Measurements from ENCODE around the gene CACNA2D2.

The CACNA2D2 gene

DNA sequence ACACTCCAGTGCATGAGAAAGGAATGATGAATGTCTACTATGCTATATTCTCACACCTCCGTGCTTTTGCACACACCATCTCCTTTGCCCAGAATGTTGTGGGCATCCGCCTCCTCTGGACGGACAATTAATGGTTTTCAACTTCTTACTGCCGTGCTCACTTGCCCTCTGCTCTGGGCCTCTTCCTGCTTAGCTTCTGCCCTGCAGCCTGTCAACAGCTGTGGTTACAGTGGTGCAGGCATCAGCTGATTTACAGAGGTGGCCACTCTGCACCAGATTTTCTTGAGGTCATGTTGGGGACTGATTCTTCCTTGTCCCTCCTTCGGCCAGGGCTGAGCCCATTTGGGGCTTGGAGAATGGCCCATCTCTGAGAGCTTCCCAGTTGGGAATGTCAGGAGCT, 87.6 kb downstream of the CACNA2D2 start:
- no peaks in the 10 kb centered on the region for H3K27me3 ChIP-seq (ENCODE audit: insufficient read depth, low read length, poor library complexity, severe bottlenecking)
- peak overlapping the region; percentile 44 for H3K4me2 ChIP-seq (ENCODE audit: low read depth, low read length, poor library complexity, severe bottlenecking)
- H3F3A ChIP-seq (ENCODE audit: low read depth) = no peaks in the 10 kb centered on the region
- H2AFZ ChIP-seq (ENCODE audit: low read length) = no peak overlapping the region
- no peaks in the 10 kb centered on the region for H3K36me3 ChIP-seq (ENCODE audit: insufficient read depth, low read length)
- H3K4me1 ChIP-seq (ENCODE audit: insufficient read depth, low read length, poor library complexity, severe bottlenecking) = peaks cover 26% of the 10 kb centered on the region
- no peaks in the 10 kb centered on the region for H3K79me2 ChIP-seq (ENCODE audit: insufficient read depth, low read length)
- H4K20me1 ChIP-seq (ENCODE audit: insufficient read depth, low read length, poor library complexity, severe bottlenecking) = no peaks in the 10 kb centered on the region
- no peak overlapping the region for H3K9ac ChIP-seq (ENCODE audit: low read depth, low read length, poor library complexity, severe bottlenecking)
- no peaks in the 10 kb centered on the region for H3K9me3 ChIP-seq (ENCODE audit: insufficient read depth, low read depth, low read length)
- no peaks in the 10 kb centered on the region for H3K9me2 ChIP-seq (replicated peaks; ENCODE audit: low read depth, low read length)
- H3K4me3 ChIP-seq (ENCODE audit: low read length, poor library complexity, severe bottlenecking) = peak overlapping the region; percentile 4
- TF ChIP-seq EZH2phosphoT487 (IDR thresholded peaks at IDR 0.05; ENCODE audit: borderline replicate concordance) = no peak
- TF ChIP-seq, protein P1, sequence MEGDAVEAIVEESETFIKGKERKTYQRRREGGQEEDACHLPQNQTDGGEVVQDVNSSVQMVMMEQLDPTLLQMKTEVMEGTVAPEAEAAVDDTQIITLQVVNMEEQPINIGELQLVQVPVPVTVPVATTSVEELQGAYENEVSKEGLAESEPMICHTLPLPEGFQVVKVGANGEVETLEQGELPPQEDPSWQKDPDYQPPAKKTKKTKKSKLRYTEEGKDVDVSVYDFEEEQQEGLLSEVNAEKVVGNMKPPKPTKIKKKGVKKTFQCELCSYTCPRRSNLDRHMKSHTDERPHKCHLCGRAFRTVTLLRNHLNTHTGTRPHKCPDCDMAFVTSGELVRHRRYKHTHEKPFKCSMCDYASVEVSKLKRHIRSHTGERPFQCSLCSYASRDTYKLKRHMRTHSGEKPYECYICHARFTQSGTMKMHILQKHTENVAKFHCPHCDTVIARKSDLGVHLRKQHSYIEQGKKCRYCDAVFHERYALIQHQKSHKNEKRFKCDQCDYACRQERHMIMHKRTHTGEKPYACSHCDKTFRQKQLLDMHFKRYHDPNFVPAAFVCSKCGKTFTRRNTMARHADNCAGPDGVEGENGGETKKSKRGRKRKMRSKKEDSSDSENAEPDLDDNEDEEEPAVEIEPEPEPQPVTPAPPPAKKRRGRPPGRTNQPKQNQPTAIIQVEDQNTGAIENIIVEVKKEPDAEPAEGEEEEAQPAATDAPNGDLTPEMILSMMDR (conservative IDR thresholded peaks at IDR 0.05; ENCODE audit: low read length) = no peak

DNA sequence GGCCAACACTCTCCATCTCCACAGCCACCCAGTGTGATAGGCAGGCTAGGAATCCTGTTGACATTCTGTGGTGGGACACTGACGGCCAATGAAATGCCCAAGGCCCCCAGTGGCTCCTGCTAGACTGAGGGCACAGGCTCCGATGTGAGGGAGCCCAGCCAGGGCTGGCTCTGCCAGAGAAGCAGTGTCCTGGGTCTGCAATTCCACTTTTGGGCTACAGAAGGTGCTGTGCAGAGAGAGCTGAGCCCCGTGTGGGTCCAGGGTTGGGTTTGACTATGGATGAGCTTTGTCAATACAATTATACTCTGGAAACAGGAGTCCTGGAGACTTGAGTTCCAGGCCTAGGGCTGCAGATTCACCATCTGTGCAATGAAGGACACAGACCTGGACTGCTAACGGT, 88.4 kb downstream of the CACNA2D2 start:
- no peak overlapping the region for H3K4me3 ChIP-seq (ENCODE audit: low read length, poor library complexity, severe bottlenecking)
- no peaks in the 10 kb centered on the region for H3K9me2 ChIP-seq (replicated peaks; ENCODE audit: low read depth, low read length)
- H3K9me3 ChIP-seq (ENCODE audit: insufficient read depth, low read depth, low read length) = no peaks in the 10 kb centered on the region
- no peaks in the 10 kb centered on the region for H3F3A ChIP-seq (ENCODE audit: low read depth)
- no peak overlapping the region for H3K9ac ChIP-seq (ENCODE audit: low read depth, low read length, poor library complexity, severe bottlenecking)
- no peaks in the 10 kb centered on the region for H3K79me2 ChIP-seq (ENCODE audit: insufficient read depth, low read length)
- no peak overlapping the region for H2AFZ ChIP-seq (ENCODE audit: low read length)
- no peaks in the 10 kb centered on the region for H4K20me1 ChIP-seq (ENCODE audit: insufficient read depth, low read length, poor library complexity, severe bottlenecking)
- no peak for TF ChIP-seq EZH2phosphoT487 (IDR thresholded peaks at IDR 0.05; ENCODE audit: borderline replicate concordance)
- TF ChIP-seq, protein P1 (conservative IDR thresholded peaks at IDR 0.05; ENCODE audit: low read length) = peak; percentile 35; the same call in 1 of the 2 replicates
- H3K27me3 ChIP-seq (ENCODE audit: insufficient read depth, low read length, poor library complexity, severe bottlenecking) = no peaks in the 10 kb centered on the region
- H3K4me1 ChIP-seq (ENCODE audit: insufficient read depth, low read length, poor library complexity, severe bottlenecking) = peaks cover 26% of the 10 kb centered on the region
- no peak overlapping the region for H3K4me2 ChIP-seq (ENCODE audit: low read depth, low read length, poor library complexity, severe bottlenecking)
- no peaks in the 10 kb centered on the region for H3K36me3 ChIP-seq (ENCODE audit: insufficient read depth, low read length)

DNA sequence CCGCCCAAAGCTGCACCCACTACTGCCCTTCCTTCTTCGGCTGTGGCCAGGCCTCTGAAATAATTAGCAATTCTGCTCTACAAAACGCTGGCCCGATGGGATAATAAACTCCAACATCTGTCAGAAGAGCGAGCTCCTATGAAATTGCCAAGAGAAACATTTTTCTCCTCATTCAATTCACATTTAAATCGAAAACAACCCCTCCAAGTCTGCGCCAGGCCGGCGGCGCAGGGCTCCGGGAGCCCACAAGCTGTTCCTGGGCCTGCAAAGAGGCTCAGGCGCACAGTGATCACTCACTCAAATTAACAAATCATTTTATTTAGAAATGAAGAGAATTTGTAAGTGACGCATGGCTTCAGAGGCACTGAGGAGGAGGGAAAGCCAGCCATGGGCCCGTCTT, 88.8 kb downstream of the CACNA2D2 start:
- Histone ChIP-seq H3K36me3 (ENCODE audit: insufficient read depth, low read length) (no peaks in the 10 kb centered on the region), H3K4me1 (ENCODE audit: insufficient read depth, low read length, poor library complexity, severe bottlenecking) (peaks cover 26% of the 10 kb centered on the region), H3K9ac (ENCODE audit: low read depth, low read length, poor library complexity, severe bottlenecking) (no peak overlapping the region), H3K9me2 (replicated peaks; ENCODE audit: low read depth, low read length) (no peaks in the 10 kb centered on the region), H3F3A (ENCODE audit: low read depth) (no peaks in the 10 kb centered on the region), H2AFZ (ENCODE audit: low read length) (no peak overlapping the region), H3K27me3 (ENCODE audit: insufficient read depth, low read length, poor library complexity, severe bottlenecking) (no peaks in the 10 kb centered on the region), H3K79me2 (ENCODE audit: insufficient read depth, low read length) (no peaks in the 10 kb centered on the region), H3K4me2 (ENCODE audit: low read depth, low read length, poor library complexity, severe bottlenecking) (no peak overlapping the region), H4K20me1 (ENCODE audit: insufficient read depth, low read length, poor library complexity, severe bottlenecking) (no peaks in the 10 kb centered on the region), H3K4me3 (ENCODE audit: low read length, poor library complexity, severe bottlenecking) (no peak overlapping the region), H3K9me3 (ENCODE audit: insufficient read depth, low read depth, low read length) (no peaks in the 10 kb centered on the region)
- TF ChIP-seq, protein P1 (conservative IDR thresholded peaks at IDR 0.05; ENCODE audit: low read length) = no peak
- no peak for TF ChIP-seq EZH2phosphoT487 (IDR thresholded peaks at IDR 0.05; ENCODE audit: borderline replicate concordance)
